Lower lobe of right lung (tissue), 2 donors: ENCODE results near the gene RALY. TPM values are rescaled to one million over a fixed set of nuclear protein-coding genes. Genes with fewer than 3 reads are reported as not detected.

Experiments used
- ATAC-seq, 2 donors: fragments of 200-7000 bp; cut with Tn5 transposase; one replicate each; pipeline ENCODE4 v1.9.1; 2020 to 2022; ENCODE audit warnings: mild to moderate bottlenecking in 2 of 2, moderate library complexity in 2 of 2
- DNase-seq: peaks from one replicate; pipeline ENCODE4 v3.0.0-alpha.2; 2020
- H3K27ac ChIP-seq: fragments of 200-600 bp; one replicate; pipeline ENCODE4 v1.8.0; 2022
- H3K27me3 ChIP-seq: fragments of 200-600 bp; one replicate; pipeline ENCODE4 v1.8.0; 2022; ENCODE audit warnings: low read depth
- H3K36me3 ChIP-seq: fragments of 200-600 bp; one replicate; pipeline ENCODE4 v1.8.0; 2022; ENCODE audit warnings: mild to moderate bottlenecking
- H3K4me1 ChIP-seq: fragments of 200-600 bp; one replicate; pipeline ENCODE4 v1.8.0; 2022
- H3K4me3 ChIP-seq: fragments of 200-600 bp; one replicate; pipeline ENCODE4 v1.8.0; 2022; ENCODE audit warnings: mild to moderate bottlenecking
- H3K9me3 ChIP-seq: fragments of 200-600 bp; one replicate; pipeline ENCODE4 v1.8.0; 2022
- intact Hi-C: fragments of 100-400 bp; cut with DNase I; formaldehyde crosslinking; loops from one replicate; pipeline ENCODE4 v1.11.0; 2022
- total RNA-seq: library from RNA; stranded (reverse); fragmentation: NEBNext Ultra II Directional; extraction: Animal tissue kit (Norgen Biotek cat#: 25700); gene quantifications from one replicate; pipeline ENCODE4 v1.2.1, GENCODE V29; 2021
- TF ChIP-seq, protein P1 (sequence below): fragments of 200-600 bp; IDR thresholded peaks from one replicate; pipeline ENCODE4 v1.8.0; 2022; ENCODE audit warnings: antibody characterized with exemption, mild to moderate bottlenecking
- donor health status: DM: no; HTN: yes; CAD: no; lungs with severe emphysema.

RALY gene
- total RNA-seq, 1 donor from 2014 or later = 124 TPM

DNA sequence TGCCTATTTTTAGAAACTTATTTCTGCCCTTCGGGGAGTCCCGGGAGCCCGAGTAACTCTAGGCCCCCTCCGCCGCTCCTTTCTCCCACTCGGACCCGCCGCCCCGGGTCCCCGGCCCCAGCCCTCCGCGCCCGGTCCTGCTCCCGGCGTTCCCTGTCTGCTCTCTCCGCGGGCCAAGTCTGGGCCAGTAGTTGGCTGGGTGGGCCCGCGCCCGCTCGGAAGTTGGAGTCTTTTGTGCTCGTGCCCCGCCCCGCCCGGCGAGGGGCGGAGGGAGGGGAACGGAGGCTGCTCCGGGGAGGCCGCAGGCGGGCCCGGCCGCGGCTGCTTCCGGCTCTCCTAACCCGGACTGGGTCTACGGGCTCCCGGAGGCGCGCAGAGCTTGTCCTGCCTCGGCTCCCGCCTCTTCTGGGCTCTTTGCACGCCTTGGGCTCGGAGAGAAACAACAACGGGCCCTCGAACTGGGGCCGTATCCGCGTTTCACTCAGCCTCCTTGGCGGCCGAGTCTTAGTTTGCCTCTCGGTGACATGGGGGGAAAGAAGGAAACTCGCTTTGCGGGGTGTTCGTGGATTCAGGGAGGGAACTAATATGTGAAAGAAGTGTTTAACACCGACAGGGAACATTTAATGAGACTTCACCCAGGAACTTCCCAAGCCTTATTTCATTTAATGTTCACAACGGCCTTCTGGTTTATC, 657 bp downstream of the RALY start:
- Histone ChIP-seq H3K36me3 (no peaks in the 10 kb centered on the region), H3K4me1 (peaks cover 63% of the 10 kb centered on the region), H3K9me3 (no peaks in the 10 kb centered on the region), H3K4me3 (peak overlapping the region; percentile 94), H3K27ac (peak overlapping the region; percentile 98), H3K27me3 (no peaks in the 10 kb centered on the region)
- TF ChIP-seq, protein P1, sequence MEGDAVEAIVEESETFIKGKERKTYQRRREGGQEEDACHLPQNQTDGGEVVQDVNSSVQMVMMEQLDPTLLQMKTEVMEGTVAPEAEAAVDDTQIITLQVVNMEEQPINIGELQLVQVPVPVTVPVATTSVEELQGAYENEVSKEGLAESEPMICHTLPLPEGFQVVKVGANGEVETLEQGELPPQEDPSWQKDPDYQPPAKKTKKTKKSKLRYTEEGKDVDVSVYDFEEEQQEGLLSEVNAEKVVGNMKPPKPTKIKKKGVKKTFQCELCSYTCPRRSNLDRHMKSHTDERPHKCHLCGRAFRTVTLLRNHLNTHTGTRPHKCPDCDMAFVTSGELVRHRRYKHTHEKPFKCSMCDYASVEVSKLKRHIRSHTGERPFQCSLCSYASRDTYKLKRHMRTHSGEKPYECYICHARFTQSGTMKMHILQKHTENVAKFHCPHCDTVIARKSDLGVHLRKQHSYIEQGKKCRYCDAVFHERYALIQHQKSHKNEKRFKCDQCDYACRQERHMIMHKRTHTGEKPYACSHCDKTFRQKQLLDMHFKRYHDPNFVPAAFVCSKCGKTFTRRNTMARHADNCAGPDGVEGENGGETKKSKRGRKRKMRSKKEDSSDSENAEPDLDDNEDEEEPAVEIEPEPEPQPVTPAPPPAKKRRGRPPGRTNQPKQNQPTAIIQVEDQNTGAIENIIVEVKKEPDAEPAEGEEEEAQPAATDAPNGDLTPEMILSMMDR = no peak
- DNase-seq (peak; percentile 92), ATAC-seq (peak; percentile 72 to 74)
- intact Hi-C loops = no loop called here

DNA sequence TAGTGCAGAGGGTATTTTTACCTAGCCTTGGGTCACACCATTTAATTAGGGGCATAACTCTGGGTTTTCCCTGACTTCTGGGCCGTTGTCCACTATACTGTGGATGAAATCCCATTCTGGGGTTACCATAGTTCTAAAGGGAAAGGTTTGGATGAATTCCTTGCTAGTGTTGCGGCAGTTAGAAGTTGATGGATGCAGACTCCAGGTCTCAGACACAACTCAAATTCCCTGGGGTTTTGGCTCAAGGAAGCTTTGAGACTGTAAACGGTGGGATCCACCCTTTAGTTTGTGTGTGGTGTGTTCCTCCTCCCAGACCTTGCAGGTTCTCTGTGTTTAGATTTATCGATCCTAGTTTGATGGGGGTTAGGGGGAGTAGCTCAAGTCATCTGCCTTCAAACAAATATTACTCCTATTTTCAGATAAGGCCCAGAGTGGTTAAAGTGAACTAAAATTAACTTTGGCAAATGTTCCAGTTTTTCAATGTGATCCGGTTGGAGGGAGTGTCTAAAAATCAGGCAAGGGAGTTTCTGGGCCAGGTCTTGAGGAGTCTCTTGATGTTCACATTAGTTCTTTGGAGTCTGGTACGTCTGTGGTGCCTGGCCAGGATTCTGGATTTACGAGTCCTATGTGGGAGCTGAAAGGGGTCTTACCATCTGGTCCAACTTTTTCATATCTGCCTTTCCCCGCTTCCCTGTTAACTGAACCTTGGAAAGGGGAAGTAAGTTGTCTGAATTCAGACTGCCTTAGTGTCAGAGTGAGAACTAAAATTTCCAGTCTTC, 1.5 kb downstream of the RALY start:
- intact Hi-C loops = no loop called here
- peak overlapping the region; percentile 98 for H3K27ac ChIP-seq

DNA sequence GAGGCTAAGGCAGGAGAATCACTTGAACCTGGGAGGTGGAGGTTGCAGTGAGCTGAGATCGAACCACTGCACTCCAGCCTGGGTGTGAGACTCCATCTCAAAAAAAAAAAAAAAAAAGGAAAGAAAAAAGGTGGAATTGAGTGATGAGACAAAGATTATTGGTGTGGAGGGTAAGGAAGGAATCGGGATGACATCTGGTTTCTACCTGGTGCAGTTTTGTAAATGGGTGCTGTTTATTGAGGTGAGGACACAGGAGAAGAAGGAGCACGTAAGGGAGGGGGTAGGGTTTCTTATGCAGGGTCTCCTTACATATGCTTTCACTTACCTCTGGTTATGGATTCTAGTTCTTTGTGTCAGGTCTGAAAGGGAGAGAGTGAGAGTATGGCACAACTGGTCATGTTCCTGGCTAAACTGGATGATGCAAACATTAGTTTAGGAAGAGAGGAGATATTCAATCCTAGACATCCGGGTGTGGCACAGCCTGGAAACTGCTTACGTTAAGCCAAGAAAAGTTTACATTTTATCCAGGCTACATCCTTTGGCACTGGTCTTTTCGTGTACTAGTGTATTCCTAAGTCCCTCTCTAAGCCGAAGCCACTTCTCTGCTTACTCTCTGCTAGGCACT, 5.4 kb downstream of the RALY start:
- no peak for DNase-seq
- no peak for ATAC-seq
- Histone ChIP-seq H3K9me3 (no peaks in the 10 kb centered on the region), H3K27me3 (no peaks in the 10 kb centered on the region), H3K4me3 (no peak overlapping the region), H3K4me1 (peaks cover 87% of the 10 kb centered on the region), H3K36me3 (peaks cover 8% of the 10 kb centered on the region), H3K27ac (no peak overlapping the region)
- TF ChIP-seq, protein P1 = no peak
- intact Hi-C loops = no loop called here

More for the DNA sequence above, 1.5 kb downstream of the RALY start:
- H3K9me3 ChIP-seq = no peaks in the 10 kb centered on the region
- DNase-seq (no peak), ATAC-seq (no peak)
- TF ChIP-seq, protein P1 = no peak
- no peaks in the 10 kb centered on the region for H3K27me3 ChIP-seq
- no peaks in the 10 kb centered on the region for H3K36me3 ChIP-seq
- H3K4me3 ChIP-seq = peak overlapping the region; percentile 94
- H3K4me1 ChIP-seq = peaks cover 72% of the 10 kb centered on the region

DNA sequence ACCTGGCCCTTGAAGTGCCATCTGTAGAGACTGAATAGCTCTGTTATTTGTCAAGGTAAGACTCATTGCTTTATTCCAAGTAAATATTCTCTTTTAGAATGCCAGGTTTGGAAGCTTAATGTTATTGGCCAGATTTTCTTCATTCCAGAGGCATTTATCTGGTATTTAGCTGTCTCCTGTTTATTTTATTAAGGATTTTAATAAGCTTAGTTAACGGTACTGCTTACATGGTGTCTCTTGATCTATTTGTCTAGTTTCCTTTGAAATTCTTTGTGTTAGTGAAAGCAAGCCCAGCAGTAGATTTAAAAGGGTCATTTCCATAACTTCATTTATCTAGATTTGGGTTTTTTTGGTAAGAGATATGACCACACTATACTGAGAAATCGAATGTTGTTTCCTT, 7.7 kb downstream of the RALY start:
- TF ChIP-seq, protein P1 = no peak
- Histone ChIP-seq H3K9me3 (no peaks in the 10 kb centered on the region), H3K4me1 (peaks cover 82% of the 10 kb centered on the region), H3K27ac (no peak overlapping the region), H3K36me3 (peaks cover 8% of the 10 kb centered on the region), H3K4me3 (no peak overlapping the region), H3K27me3 (no peaks in the 10 kb centered on the region)
- no peak for DNase-seq
- intact Hi-C loops = loop anchor here (10.0 kb wide), 1 partner anchor 53 kb away; no protein-coding TSS in a partner anchor
- ATAC-seq = peak in 1 of 2 donors; percentile 47

DNA sequence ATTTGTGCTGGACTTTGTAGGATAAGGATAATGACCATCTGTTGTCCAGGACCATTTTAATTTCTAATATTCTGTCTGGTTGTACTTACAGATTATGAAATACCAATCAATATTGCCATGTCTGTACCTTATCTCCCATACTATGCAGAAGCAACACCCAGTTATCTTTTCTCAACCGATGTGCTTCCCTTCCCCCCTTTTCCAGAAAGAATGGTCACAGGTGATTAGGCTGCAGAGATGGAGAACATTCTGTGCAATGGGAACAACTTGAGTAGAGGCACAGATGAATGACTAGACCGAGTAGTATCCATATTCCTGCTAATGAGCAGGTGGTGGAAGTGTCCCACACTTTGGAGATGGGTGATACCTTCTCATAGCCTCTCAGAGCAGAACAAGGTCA, 10.5 kb downstream of the RALY start:
- ATAC-seq (no peak), DNase-seq (no peak)
- Histone ChIP-seq H3K9me3 (no peaks in the 10 kb centered on the region), H3K4me1 (peaks cover 70% of the 10 kb centered on the region), H3K36me3 (peaks cover 11% of the 10 kb centered on the region), H3K27me3 (no peaks in the 10 kb centered on the region), H3K4me3 (no peak overlapping the region), H3K27ac (no peak overlapping the region)
- intact Hi-C loops = loop anchor here (10.0 kb wide), 1 partner anchor 51 kb away; no protein-coding TSS in a partner anchor
- TF ChIP-seq, protein P1 = no peak
